T-cell (primary cell): ENCODE measurements around the gene LCN15. TPM values are rescaled to one million over a fixed set of nuclear protein-coding genes. Genes with fewer than 3 reads are reported as not detected.

ENCODE experiments used
- ATAC-seq, 4 experiments: fragments of 200-7000 bp in 3 of 4; fragments of 150-1000 bp in 1 of 4; cut with Tn5 transposase; replicated peaks in 1 of 4; 1 replicate in 3 of 4; 2 replicates in 1 of 4; pipeline ENCODE4 v1.10.0; 2021; ENCODE audit warnings: moderate library complexity in 3 of 4, mild to moderate bottlenecking in 2 of 4, moderate number of reproducible peaks in 1 of 4
- CTCF ChIA-PET, 2 donors: fragments of 300-600 bp; sonication (Branson Sonifier 250); formaldehyde crosslinking; loops; one replicate each; lab custom pipeline; 2022; ENCODE audit warnings: antibody characterized with exemption in 2 of 2; lab: Charles Lee
- POLR2A ChIA-PET, 2 donors: fragments of 300-600 bp; sonication (Branson Sonifier 250); formaldehyde crosslinking; loops; one replicate each; lab custom pipeline; 2022; ENCODE audit warnings: antibody characterized with exemption in 2 of 2; lab: Charles Lee
- DNase-seq, 35 experiments: peaks; one replicate each; pipeline versions ENCODE4 v3.0.0 to v3.0.0-alpha.2; 2013 to 2023
- H3K27ac ChIP-seq: one replicate; pipeline ENCODE4 v1.5.1; 2013; ENCODE audit warnings: low read length
- H3K27me3 ChIP-seq, 2 experiments: replicated peaks in 1 of 2; 1 replicate in 1 of 2; 2 replicates in 1 of 2; pipeline versions ENCODE4 v1.6.1 to v1.7.0; 2013; ENCODE audit warnings: low read length in 1 of 2, mixed read lengths in 1 of 2; ENCODE audit not compliant: control insufficient read depth in 2 of 2, insufficient read depth in 2 of 2; ENCODE audit errors: extremely low read depth in 1 of 2
- H3K36me3 ChIP-seq, 2 donors: 1 replicate in 1 of 2; 2 replicates in 1 of 2; pipeline versions ENCODE4 v1.6.1 to v1.7.0; 2013; ENCODE audit warnings: low read length in 1 of 2; ENCODE audit not compliant: control insufficient read depth in 2 of 2, insufficient read depth in 1 of 2; ENCODE audit errors: extremely low read depth in 1 of 2
- H3K4me1 ChIP-seq, 2 experiments: 1 replicate in 1 of 2; 2 replicates in 1 of 2; pipeline versions ENCODE4 v1.6.1 to v1.7.0; 2013; ENCODE audit warnings: low read length in 2 of 2, mixed read lengths in 1 of 2; ENCODE audit not compliant: insufficient read depth in 2 of 2, control insufficient read depth in 1 of 2; ENCODE audit errors: extremely low read depth in 1 of 2
- H3K4me3 ChIP-seq, 2 donors: 1 replicate in 1 of 2; 2 replicates in 1 of 2; pipeline versions ENCODE4 v1.5.1 to v1.7.0; 2013; ENCODE audit warnings: mild to moderate bottlenecking in 2 of 2, low read length in 1 of 2, moderate library complexity in 1 of 2; ENCODE audit not compliant: control insufficient read depth in 1 of 2; ENCODE audit errors: extremely low read depth in 1 of 2
- H3K9me3 ChIP-seq: 2 replicates; pipeline ENCODE4 v1.7.0; 2013
- H3K27ac Mint-ChIP-seq, 2 donors: one replicate each; pipeline ENCODE4 v1.8.0; 2020 to 2021; ENCODE audit warnings: mild to moderate bottlenecking in 2 of 2, mixed read lengths in 2 of 2
- H3K27me3 Mint-ChIP-seq, 2 donors: one replicate each; pipeline ENCODE4 v1.8.0; 2021 to 2022; ENCODE audit warnings: mixed read lengths in 2 of 2
- H3K36me3 Mint-ChIP-seq: one replicate; pipeline ENCODE4 v1.8.0; 2021; ENCODE audit warnings: mixed read lengths
- H3K4me1 Mint-ChIP-seq, 3 donors: one replicate each; pipeline ENCODE4 v1.8.0; 2020 to 2022; ENCODE audit warnings: mixed read lengths in 3 of 3, mild to moderate bottlenecking in 1 of 3
- H3K4me3 Mint-ChIP-seq, 3 donors: one replicate each; pipeline ENCODE4 v1.8.0; 2020 to 2022; ENCODE audit warnings: mild to moderate bottlenecking in 3 of 3, mixed read lengths in 3 of 3, moderate library complexity in 3 of 3
- H3K9me3 Mint-ChIP-seq, 3 donors: one replicate each; pipeline ENCODE4 v1.8.0; 2020 to 2022; ENCODE audit warnings: mixed read lengths in 3 of 3
- WGBS: methylation state at CpG from one replicate; pipeline ENCODE4 v1.1.5; 2013; ENCODE audit warnings: missing lambda C conversion rate; ENCODE audit not compliant: insufficient coverage; 5-methylcytosine and 5-hydroxymethylcytosine counted together
- total RNA-seq, 35 experiments: library from RNA in 6 of 35; stranded (reverse) in 6 of 35; fragments of 120-200 nt in 1 of 35; gene quantifications; one replicate each; pipeline versions ENCODE4 v1.2.1 to v1.2.4 and lab custom pipeline; 2013 to 2026

LCN15 gene
- total RNA-seq, 5 donors from 2014 or later (not counting 1 experiment from before 2014, with no cell fraction given): not detected

DNA sequence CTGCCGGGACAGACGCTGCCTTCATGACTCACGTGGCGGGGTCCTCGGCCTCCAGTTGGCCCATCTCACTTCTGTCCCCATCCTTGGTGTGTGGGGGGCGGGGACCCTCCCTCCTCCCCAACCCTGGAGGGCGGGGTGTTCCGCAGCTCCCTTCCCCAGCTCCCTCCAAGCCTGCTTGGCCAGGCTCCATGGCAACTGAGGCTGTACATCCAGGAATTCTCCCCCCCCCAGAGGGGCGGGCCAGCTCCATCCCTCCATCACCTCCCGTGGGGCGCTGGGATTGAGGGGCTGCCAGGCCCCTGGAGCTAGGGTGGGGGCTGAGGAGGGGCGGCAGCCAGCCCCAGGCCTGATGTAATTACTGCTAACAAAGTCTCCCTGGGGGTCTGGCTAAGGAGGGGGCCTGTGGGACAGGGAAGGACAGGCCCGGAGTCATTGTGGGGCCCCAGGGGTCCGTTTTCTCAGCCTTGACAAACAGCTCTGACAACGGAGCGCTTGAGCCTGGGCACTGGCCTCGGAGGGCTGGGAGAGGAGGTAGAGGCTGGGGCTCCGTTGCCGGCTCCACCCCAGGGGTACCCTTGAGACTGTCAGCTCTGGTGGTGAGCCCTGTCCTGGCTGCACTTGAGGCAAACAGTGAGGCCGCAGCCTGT is 43.9 kb downstream of the LCN15 start:
- H3K27ac Mint-ChIP-seq: no peak overlapping the region
- peaks cover 0 to 21% of the 10 kb centered on the region in 2 experiments for H3K27me3 ChIP-seq
- H3K36me3 ChIP-seq: peaks cover 25 to 38% of the 10 kb centered on the region in 2 donors
- no peaks in the 10 kb centered on the region for H3K9me3 ChIP-seq
- no peaks in the 10 kb centered on the region for H3K9me3 Mint-ChIP-seq
- DNase-seq (no peak), ATAC-seq (no peak)
- no peak overlapping the region for H3K4me3 Mint-ChIP-seq
- ChIA-PET POLR2A (interaction anchor here in 1 of 2 donors (0.6 kb wide), 1 partner anchor 149 kb away, joined by 4 read pairs; no protein-coding TSS in a partner anchor), CTCF (no interaction called here)
- H3K4me3 ChIP-seq: no peak overlapping the region
- H3K27ac ChIP-seq: no peak overlapping the region
- H3K4me1 Mint-ChIP-seq: peaks cover 12 to 21% (median 13%) of the 10 kb centered on the region in 3 donors
- H3K27me3 Mint-ChIP-seq: peaks cover 5 to 12% of the 10 kb centered on the region in 2 donors
- peaks cover 13% of the 10 kb centered on the region for H3K36me3 Mint-ChIP-seq
- peaks cover 0 to 19% of the 10 kb centered on the region in 2 experiments for H3K4me1 ChIP-seq
- 90% methylated on average over 8 of the region's 20 CpGs for whole genome bisulfite sequencing

GRCh38 chr9:136719195-136719880 is 45.0 kb downstream of the LCN15 start:
- Mint-ChIP-seq H3K36me3 (peaks cover 9% of the 10 kb centered on the region), H3K4me3 (no peak overlapping the region), H3K27ac (no peak overlapping the region), H3K27me3 (peaks cover 5 to 15% of the 10 kb centered on the region in 2 donors), H3K4me1 (peaks cover 8 to 17% (median 11%) of the 10 kb centered on the region in 3 donors), H3K9me3 (no peaks in the 10 kb centered on the region)
- ATAC-seq (peak in 3 of 4 experiments; percentile 16 to 39 (median 17)), DNase-seq (peak in 6 of 35 experiments; percentile 8 to 51 (median 16))
- H3K9me3 ChIP-seq: no peaks in the 10 kb centered on the region
- no peak overlapping the region for H3K27ac ChIP-seq
- 53% methylated on average over 19 of the region's 24 CpGs for WGBS
- peaks cover 0 to 31% of the 10 kb centered on the region in 2 experiments for H3K27me3 ChIP-seq
- peaks cover 19 to 28% of the 10 kb centered on the region in 2 donors for H3K36me3 ChIP-seq
- H3K4me1 ChIP-seq: peaks cover 0 to 15% of the 10 kb centered on the region in 2 experiments
- CTCF ChIA-PET: interaction anchor here in 1 of 2 donors (0.6 kb wide), 1 partner anchor 41 kb away, joined by 3 read pairs; no protein-coding TSS in a partner anchor
- no peak overlapping the region for H3K4me3 ChIP-seq
- POLR2A ChIA-PET: no interaction called here

DNA sequence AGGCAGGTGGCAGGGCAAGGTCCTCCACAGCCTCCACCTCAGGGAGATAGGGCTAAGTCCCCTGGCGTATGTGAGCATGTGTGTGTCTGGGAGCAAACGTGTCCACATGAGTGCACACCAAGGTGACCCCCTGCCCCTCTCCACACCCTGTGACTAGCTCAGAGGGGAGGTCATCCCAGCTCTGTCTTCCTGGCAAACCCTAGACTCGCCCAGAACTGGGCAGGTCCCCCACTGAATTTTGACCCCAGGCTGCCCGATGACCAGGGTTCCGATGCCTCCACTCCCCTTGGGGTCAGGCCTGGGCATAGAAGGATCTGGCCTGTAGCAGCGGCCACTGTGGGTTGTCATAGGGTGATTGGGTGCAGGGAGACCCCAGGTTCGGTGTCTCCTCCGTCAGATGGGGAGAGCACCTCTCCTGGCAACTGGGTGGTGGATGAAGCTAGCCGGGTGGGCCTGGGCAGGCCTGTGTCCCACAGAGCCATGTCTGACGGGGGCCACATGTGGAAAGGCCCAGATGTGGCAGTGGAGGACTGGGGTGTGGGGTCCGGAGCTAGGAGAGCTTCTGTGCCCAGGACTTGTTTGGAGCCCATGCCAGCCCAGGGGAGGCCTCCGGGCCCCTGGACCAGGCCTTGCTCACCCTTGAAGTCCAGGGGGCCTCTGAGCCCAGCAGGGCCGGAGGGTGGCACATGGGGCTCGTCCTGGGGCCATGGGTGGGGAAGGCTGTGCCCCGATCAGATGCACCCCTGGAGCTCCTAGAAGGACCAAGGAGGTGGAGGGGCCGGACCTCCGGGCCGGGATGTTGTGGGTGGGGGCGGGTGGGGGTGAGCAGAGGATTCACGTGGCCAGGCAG is 45.7 kb downstream of the LCN15 start:
- no peak overlapping the region for H3K4me3 Mint-ChIP-seq
- H3K27ac ChIP-seq: no peak overlapping the region
- CTCF ChIA-PET: interaction anchor here in 1 of 2 donors (0.6 kb wide), 1 partner anchor 41 kb away, joined by 3 read pairs; no protein-coding TSS in a partner anchor

GRCh38 chr9:136717399-136717798 is 46.9 kb downstream of the LCN15 start:
- DNase-seq (no peak), ATAC-seq (no peak)
- Histone ChIP-seq H3K4me1 (peaks cover 0 to 21% of the 10 kb centered on the region in 2 experiments), H3K27ac (no peak overlapping the region), H3K36me3 (peaks cover under 1 to 9% of the 10 kb centered on the region in 2 donors), H3K9me3 (no peaks in the 10 kb centered on the region), H3K4me3 (no peak overlapping the region), H3K27me3 (peaks cover 0 to 48% of the 10 kb centered on the region in 2 experiments)
- H3K27ac Mint-ChIP-seq: no peak overlapping the region
- POLR2A ChIA-PET: interaction anchor here in 1 of 2 donors (0.6 kb wide), 1 partner anchor 10 kb away, joined by 3 read pairs; no protein-coding TSS in a partner anchor
- H3K4me3 Mint-ChIP-seq: no peak overlapping the region
- WGBS: 83% methylated on average over 5 of the region's 16 CpGs
- H3K36me3 Mint-ChIP-seq: peaks cover 4% of the 10 kb centered on the region
- H3K4me1 Mint-ChIP-seq: peaks cover 0 to 14% (median 0%) of the 10 kb centered on the region in 3 donors
- no peaks in the 10 kb centered on the region for H3K9me3 Mint-ChIP-seq
- CTCF ChIA-PET: no interaction called here
- peaks cover 5 to 26% of the 10 kb centered on the region in 2 donors for H3K27me3 Mint-ChIP-seq

More for the DNA sequence above, 45.7 kb downstream of the LCN15 start:
- Mint-ChIP-seq H3K27me3 (peaks cover 5 to 22% of the 10 kb centered on the region in 2 donors), H3K27ac (no peak overlapping the region), H3K36me3 (peaks cover 5% of the 10 kb centered on the region), H3K9me3 (no peaks in the 10 kb centered on the region), H3K4me1 (peaks cover 1 to 12% (median 3%) of the 10 kb centered on the region in 3 donors)
- H3K4me3 ChIP-seq: no peak overlapping the region
- peaks cover 0 to 39% of the 10 kb centered on the region in 2 experiments for H3K27me3 ChIP-seq
- peaks cover 0 to 15% of the 10 kb centered on the region in 2 experiments for H3K4me1 ChIP-seq
- H3K36me3 ChIP-seq: peaks cover 12 to 20% of the 10 kb centered on the region in 2 donors
- no peaks in the 10 kb centered on the region for H3K9me3 ChIP-seq
- WGBS: 86% methylated on average over 12 of the region's 20 CpGs
- peak in 1 of 4 experiments; percentile 6 for ATAC-seq
- DNase-seq: no peak
- POLR2A ChIA-PET: no interaction called here

DNA sequence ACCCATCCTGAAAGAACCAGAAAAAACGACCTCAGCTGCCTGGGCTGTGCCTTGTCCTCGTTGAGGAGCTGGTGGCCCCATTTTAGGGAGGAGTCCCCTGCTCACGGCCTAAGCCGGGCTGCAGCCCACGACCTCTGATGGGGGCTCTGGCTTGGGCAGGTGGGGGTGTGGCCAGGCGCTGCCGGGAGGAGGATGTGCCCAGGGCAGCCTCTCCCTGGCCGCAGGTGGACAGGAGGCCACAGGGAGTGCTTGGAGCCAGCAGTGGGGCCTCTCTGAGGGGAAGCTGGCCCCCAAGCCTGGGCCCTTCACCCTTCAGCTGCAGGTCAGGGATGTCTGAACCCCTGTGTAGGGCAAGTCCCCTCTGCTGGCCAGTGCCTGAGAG is 49.4 kb downstream of the LCN15 start:
- Histone ChIP-seq H3K27me3 (peaks cover 0 to 70% of the 10 kb centered on the region in 2 experiments), H3K9me3 (no peaks in the 10 kb centered on the region), H3K4me3 (no peak overlapping the region), H3K27ac (no peak overlapping the region), H3K4me1 (peaks cover 0 to 28% of the 10 kb centered on the region in 2 experiments), H3K36me3 (no peaks in the 10 kb centered on the region)
- CTCF ChIA-PET: no interaction called here
- Mint-ChIP-seq H3K27me3 (peaks cover 13 to 45% of the 10 kb centered on the region in 2 donors), H3K27ac (no peak overlapping the region), H3K4me3 (no peak overlapping the region), H3K36me3 (no peaks in the 10 kb centered on the region), H3K9me3 (no peaks in the 10 kb centered on the region), H3K4me1 (peaks cover 4 to 16% (median 11%) of the 10 kb centered on the region in 3 donors)
- ATAC-seq (no peak), DNase-seq (no peak)
- POLR2A ChIA-PET: no interaction called here
- WGBS: 51% methylated on average over 6 of the region's 8 CpGs
